D721Med (cell line): ENCODE measurements around the gene FAM210A.
"Not testable (repeated sequence)": the region's sequence is repeated elsewhere in the genome, so short reads cannot be mapped to it uniquely, and the experiment has no call there.

Experiments used
- DNase-seq: peaks from one replicate; pipeline ENCODE4 v3.0.0; 2011; ENCODE audit warnings: low spot score; ENCODE audit not compliant: insufficient read length
- FAIRE-seq: peaks from 2 replicates; lab custom pipeline; 2011; peaks lifted over from hg19 to GRCh38; lab: Jason Lieb, UNC
- TF ChIP-seq, protein P1 (sequence below): IDR thresholded peaks from 2 replicates; pipeline ENCODE4 v1.5.1; 2012; ENCODE audit warnings: mild to moderate bottlenecking, control low read depth; ENCODE audit not compliant: insufficient read depth; ENCODE audit errors: missing control alignments

The FAM210A gene

DNA sequence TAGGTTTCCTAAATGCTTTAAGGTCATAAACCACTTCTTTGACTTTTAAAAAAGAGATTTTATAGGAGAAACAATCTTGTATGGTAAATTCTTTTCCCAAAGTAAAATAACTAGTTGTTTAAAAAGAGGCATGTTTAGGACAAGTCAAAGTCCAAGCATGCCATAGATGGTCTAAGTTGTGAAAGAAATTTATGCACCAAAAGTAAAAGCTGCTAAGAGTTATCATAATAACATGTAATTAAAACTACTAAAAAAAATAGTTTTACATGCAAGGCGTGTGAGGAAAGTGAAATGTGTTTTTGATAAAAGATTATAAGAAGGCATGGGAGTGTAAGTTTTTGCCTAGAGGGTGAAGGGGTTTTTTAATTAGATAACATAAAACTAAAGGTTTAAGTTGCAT is 22.5 kb downstream of the FAM210A start:
- FAIRE-seq = no peak
- TF ChIP-seq, protein P1, sequence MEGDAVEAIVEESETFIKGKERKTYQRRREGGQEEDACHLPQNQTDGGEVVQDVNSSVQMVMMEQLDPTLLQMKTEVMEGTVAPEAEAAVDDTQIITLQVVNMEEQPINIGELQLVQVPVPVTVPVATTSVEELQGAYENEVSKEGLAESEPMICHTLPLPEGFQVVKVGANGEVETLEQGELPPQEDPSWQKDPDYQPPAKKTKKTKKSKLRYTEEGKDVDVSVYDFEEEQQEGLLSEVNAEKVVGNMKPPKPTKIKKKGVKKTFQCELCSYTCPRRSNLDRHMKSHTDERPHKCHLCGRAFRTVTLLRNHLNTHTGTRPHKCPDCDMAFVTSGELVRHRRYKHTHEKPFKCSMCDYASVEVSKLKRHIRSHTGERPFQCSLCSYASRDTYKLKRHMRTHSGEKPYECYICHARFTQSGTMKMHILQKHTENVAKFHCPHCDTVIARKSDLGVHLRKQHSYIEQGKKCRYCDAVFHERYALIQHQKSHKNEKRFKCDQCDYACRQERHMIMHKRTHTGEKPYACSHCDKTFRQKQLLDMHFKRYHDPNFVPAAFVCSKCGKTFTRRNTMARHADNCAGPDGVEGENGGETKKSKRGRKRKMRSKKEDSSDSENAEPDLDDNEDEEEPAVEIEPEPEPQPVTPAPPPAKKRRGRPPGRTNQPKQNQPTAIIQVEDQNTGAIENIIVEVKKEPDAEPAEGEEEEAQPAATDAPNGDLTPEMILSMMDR = no peak
- no peak for DNase-seq

DNA sequence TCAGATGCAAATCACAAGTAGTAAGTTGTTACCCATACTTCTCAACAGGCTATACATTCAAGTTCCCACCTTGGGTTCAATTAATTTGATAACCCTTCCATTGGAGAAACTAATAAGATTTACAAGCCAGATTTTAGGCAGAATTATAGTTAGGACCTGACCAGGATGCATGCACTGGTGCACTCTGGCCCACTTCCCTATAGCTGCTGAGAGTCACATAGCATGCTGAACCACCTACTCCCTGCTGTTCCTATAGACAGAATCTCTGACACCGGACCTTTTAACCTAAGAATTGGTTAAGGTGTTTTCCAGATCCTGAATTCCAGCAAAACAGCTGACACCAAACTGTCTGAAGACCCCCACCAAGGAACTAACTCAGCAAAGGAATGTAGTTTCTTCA is 26.2 kb downstream of the FAM210A start:
- FAIRE-seq = no peak
- DNase-seq = no peak
- TF ChIP-seq, protein P1 = no peak

DNA sequence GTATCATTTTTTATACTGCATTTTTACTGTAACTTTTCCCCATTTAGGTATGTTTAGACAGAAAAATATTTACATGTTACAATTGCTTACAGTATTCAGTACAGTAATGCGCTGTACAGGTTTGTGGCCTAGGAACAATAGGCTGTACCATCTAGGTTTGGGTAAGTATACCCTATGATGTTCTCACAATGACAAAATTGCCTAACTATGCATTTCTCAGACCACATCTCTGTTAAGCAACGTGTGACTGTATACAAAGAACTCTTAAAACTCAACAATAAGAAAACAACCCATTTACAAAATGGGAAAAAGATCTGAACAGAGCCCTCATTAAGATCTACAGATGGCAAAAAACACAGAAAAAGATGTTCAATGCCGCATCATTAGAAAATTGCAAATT is 29.4 kb downstream of the FAM210A start:
- no peak for FAIRE-seq
- TF ChIP-seq, protein P1 = no peak

DNA sequence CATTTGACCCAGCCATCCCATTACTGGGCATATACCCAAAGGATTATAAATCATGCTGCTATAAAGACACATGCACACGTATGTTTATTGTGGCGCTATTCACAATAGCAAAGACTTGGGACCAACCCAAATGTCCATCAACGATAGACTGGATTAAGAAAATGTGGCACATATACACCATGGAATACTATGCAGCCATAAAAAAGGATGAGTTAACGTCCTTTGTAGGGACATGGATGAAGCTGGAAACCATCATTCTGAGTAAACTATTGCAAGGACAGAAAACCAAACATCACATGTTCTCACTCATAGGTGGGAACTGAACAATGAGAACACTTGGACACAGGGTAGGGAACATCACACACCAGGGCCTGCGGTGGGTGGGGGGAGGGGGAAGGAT is 31.0 kb downstream of the FAM210A start:
- FAIRE-seq, DNase-seq: not testable (repeated sequence)

More for the DNA sequence above, 29.4 kb downstream of the FAM210A start:
- DNase-seq = no peak

DNA sequence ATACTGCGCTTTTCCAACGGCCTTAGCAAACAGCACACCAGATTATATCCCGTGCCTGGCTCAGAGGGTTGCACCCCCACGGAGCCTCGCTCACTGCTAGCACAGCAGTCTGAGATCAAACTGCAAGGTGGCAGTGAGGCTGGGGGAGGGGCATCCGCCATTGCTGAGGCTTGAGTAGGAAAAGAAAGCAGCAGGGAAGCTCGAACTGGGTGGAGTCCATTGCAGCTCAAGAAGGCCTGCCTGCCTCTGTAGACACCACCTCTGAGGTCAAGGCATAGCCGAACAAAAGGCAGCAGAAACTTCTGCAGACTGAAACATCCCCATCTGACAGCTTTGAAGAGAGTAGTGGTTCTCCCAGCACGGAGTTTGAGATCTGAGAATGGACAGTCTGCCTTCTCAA is 36.3 kb downstream of the FAM210A start:
- DNase-seq, FAIRE-seq: not testable (repeated sequence)

DNA sequence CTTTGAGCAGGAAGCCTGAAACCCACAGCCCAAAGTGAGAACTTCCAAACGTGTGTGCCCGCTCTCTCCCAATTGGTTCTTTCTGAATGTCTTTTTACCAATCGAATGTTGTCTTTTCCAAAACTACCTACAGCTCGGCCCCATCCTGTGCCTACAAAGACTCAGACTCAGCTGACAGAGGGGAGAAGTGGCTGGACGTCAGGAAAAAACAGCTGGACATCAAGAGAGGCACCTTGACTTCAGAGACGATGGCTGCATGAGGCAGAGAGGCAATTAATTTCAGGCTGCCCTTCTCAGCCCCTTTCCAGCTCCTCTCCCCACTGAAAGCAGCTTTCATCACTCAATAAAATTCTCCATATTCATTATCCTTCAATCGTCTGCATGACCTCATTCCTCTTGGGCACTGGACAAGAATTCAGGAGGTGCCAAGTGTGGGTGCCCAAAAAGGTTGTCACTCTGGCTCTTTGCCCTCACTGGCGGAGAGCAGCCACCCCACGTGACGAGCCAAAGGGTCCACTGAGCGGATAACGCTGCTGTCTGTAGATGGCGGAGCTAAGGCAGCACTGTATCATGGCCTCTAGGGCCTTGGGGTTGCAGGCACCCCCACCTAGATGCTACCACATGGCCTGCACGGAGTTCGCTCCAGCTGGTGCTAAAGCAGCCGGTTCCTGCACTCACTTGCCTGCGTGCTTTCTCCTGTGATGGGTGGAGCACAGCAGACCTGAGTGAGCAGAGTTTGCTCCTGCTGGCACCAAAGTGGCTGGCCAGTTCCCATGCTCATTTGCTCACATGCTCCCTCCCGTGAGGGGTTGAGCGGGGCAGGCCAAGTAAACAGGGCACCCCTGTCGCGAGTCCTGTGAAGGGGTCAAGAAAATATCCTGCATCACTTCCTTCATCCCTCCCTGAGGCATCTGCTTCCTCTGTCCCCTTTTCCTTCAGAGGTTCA is 37.9 kb downstream of the FAM210A start:
- FAIRE-seq = no peak
- TF ChIP-seq, protein P1 = no peak
- DNase-seq = no peak

DNA sequence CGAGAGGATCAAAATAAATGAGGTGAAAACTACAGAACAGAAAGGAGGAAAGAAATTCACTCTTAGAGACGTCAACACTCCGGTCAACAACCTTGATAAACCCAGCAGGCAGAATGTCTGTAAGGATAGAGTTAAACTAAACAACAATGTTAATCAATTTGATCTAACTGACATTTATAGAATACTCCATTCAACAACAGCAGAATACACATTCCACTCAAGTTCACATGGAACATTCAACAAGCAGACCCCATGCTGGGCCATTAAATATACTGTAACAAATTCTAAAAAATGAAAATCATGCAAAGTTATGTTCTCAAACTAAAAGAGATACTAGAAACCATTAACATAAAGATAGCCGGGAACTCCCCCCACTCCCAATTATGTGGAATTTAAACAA is 41.8 kb downstream of the FAM210A start:
- DNase-seq = no peak
- no peak for FAIRE-seq
- TF ChIP-seq, protein P1 = no peak

DNA sequence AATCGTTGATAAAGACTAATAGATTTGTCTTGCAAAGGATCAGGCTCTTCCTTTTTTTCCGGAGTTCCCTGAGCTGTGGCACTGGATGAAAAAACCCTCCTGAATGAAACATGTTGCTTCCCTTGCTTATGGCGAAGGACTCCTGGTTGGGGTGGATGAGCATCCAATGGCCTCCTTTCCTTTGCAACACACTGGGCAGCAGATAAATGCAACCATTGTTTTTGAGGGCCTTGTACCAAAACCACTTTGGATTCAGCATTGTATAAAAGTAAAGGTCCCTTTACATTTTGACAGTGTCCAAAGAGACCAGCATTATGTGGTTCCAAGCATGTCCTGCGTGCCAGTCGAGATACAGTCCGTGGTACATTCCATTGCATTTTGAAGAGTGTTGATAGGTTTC is 44.7 kb downstream of the FAM210A start:
- TF ChIP-seq, protein P1 = no peak
- FAIRE-seq (no peak), DNase-seq (no peak)
